HG03460 (cell line): ENCODE data around the gene MMP13.
"Not testable (repeated sequence)": the region's sequence is repeated elsewhere in the genome, so short reads cannot be mapped to it uniquely, and the experiment has no call there.

Experiments used
- ATAC-seq: cut with Tn5 transposase; IDR thresholded peaks from one replicate; pipeline ENCODE4 v1.9.1; 2021; ENCODE audit not compliant: unreplicated experiment

The MMP13 gene

DNA sequence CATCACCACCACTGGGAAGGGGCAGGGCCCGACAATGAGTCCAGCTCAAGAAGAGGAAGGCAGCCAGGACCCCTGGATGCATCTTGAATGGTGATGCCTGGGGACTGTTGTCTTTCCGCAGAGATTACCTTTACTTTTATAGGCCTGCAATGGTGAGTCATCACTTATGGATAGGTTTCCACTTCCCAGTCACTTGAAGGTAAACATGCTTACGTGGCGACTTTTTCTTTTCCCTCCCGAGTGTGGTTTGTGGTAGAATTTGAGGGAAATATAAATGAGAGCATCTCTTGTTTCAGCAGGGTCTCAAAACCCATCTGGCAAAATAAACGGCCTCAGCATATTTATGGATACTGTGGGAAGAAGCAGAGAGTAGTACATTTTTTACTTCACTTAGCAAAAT lies at the start of gene MMP13:
Gene MMP13 (minus strand): TSS at position 109 of the 400 bp plus-strand sequence. CDS start 27 bp downstream, at position 82.
- ATAC-seq: no peak

DNA sequence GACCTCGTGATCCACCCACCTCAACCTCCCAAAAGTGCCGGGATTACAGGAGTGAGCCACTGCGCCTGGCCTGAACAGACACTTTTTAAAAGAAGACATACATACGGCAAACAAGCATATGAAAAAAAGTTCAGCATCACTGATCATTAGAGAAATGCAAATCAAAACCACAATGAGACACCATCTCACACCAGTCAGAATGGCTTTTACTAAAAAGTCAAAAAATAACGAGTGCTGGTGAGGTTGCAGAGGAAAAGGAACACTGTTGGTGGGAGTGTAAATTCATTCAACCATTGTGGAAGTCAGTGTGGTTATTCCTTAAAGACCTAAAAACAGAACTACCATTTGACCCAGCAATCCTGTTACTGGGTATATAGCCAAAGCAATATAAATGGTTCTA lies 48.7 kb upstream of the MMP13 start:
- not testable (repeated sequence) for ATAC-seq

DNA sequence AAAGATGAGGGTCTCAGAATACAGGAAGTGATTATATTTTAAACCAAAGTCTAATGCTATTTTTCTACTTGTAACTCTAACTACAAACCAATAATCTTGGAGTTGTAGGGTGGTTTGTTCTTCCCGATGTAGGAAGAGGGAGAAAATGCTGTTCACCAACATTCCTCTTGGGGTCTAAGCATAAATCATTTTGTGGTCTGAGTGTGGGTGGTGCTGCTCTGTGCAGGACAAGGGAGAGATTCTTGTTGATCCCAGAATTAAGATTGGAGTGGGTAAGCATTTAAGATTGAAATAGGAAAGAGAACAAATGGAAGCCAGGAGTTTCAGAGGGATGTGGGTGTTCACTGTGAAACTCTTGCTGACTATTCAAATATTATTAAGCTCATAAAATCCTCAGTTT lies 38.6 kb upstream of the MMP13 start:
- ATAC-seq: no peak

DNA sequence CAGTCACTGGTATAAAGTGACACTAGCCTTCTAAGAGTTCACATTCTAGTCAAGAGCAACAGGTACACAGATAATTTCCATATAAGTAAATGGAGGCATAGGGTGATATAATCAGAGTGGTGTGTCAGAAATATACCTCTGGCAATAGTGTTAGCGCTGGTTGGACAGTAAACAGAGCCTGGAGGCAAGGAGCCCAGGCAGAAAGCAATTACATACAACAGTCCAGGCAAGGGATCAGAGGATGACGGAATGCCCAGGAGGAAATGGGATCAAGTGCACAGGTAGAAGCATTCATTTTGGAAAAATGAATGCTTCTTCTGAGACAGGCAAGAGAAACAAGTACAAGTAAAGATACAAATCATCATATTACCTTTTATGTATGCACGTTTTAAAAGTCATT lies 36.2 kb upstream of the MMP13 start:
- ATAC-seq: no peak

DNA sequence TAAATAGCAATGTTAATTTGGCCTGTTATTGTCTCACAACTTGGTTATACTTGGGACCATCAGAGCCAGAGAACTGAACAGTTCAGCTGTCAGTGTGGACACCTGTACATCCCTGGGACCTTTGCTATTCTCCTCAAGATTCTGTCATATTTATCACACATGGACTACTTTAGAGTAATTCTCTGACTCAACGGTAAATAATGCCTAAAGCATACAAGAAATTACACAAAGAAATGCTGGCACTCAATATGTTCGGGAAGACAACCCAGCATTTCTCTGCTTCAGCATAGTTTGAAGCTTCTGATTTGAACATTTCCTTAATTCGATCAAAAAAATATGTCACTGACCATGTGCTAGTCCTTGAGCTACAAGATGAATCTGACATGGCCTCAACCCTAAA lies 34.6 kb upstream of the MMP13 start:
- ATAC-seq: no peak

DNA sequence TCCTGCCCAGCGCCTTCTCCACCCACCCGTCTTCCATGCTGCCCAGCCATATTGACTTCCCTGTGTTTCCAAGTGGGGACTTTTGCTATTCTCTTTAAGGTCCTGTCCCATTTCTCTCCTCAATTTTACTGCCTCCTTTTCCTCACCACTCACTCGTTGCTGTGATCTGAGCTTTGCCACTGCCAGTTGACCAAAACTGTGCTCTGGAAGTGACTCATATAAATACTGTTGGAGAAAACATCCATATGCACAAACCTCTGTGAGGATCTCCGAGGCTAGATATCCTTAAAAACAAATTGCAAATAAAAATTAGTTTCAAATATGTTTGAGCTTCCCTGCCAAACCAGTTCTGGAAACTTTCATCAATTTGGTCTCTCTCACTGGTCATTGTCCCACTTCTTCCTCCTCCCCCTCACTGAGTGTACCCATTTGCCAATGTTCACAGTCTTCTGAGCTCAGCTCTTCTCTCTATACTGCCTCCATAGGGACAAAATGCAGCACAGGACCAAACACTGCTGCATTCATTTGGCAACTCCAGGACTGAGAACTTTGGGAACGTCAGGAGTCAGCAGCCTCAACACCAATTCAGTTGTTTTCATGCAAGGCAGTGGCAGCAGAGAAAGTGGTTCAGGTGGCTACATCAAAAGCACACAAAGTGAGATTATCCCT lies 34.0 kb upstream of the MMP13 start:
- ATAC-seq: no peak

DNA sequence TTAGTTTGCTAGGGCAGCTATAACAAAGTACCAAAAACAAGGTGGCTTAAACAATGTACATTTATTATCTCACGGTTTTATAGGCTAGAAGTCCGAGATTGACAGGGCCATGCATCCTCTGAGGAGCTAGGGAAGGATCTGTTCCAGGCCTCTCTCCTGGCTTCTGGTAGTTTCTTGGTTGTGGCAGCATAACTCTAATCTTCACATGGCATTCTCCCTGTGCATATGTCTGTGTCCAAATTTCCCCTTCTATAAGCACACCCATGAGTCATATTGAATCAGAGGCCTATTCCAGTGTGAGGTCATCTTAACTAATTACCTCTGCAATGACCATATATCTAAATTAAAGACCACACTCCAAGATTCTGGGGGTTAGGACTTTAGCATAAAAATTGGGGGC lies 31.3 kb upstream of the MMP13 start:
- ATAC-seq: no peak

DNA sequence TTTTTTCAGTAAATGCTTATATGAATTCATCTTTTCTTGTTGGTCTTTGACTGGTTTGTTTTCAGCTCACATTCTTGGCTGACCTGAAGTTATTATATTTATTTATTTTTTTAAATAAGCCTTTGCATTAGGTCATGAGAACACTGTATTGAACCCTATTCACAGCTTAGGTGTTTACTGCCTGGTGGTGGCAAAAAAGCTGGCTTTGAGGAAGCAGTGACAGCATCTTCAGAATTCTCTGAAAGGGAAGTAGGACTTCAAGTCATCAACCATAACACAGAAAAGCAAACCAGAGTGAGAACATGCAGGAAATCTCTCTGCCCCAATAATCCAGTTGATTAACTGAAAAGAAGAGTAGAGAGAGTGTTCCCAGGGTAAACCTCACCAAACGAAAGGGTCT lies 30.3 kb upstream of the MMP13 start:
- no peak for ATAC-seq

DNA sequence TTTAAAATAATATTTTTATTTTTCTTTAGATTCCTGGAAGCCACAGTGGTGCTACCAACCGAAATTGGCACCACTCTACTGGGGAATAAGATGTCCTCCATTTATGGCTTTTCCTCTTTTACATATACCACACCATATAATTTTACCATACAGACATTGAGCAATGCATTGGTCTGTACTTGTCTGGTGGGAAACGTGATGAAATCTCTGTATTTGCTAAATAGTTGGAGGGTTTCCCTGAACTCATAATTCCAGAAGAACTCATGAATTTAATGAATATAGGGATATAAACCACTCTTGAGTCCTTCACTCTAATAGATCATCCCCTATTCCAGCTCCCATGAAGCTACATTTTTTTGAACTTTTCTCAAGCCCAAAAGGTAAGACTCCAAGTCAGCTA lies 28.0 kb upstream of the MMP13 start:
- no peak for ATAC-seq

DNA sequence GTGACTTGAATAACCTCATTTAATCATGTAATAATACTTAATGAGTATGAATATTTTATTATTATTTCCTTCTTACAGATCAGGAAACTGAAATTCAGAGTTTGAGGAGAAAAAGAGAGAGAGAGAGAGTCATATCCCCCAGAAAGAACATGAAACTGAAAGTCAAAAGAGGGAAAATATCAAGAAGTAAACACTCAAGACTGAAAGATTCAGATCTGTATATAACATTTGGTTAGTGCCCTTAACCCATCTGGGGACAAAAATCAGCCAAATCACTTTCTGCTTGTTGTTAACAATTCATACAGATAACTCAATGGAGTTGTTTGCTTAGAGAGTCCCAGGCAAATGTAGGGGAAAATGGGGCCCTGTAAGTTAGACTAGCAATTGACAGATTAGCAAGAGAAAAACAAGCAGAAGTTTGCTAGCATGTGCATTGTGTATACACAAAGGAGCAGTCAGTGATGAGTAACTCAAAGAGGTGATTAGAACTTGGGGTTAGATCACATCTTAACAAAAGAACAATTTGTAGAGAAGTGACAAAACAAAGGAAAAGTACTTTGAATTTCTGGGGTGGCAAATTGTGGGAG lies 25.9 kb upstream of the MMP13 start:
- peak; percentile 69 for ATAC-seq

DNA sequence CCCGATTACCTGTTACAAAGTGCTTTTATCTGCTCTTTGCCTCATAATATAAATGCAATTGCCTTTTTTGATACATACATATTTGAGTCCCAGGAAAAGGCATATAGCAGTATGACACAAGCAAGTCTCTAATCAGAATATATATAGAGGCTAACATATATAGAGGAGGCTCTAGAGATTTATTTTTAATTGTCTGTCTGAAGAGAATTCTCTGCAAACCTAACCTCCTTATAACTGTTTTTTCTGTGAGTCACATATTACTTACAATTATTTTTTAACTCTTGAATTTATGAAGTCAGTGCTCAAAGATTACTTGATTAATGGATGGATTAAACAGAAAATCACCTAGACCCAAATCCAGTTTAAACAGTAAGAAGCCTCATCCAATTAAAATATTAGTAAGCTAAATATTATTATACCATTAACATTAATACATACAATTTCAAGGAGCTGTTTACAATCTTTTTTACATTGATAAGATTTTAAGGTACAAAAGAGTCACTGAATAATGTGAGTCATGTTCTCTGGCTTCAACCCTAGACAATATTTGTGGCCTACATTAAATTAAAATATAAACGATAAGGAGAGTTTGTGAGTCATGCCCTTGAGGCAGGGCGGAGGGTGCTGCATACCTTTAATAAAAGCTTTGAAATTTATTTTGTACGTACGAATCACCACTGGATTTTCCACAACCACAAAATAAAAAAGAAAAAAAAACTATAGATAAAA lies 19.2 kb upstream of the MMP13 start:
- no peak for ATAC-seq

DNA sequence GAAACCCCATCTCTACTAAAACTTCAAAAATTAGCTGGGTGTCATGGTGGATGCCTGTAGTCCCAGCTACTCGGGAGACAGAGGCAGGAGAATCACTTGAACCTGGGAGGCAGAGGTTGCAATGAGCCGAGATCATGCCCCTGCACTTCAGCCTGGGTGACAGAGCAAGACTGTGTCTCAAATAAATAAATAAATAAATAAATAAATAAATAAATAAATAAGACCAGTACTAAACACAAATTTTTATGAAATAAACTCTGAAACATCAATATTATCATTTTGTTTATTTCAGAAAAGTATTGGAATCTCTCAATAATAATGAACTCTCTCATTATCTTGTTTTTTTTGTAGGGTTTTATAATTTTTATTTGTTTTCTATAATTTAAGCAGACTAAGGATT lies 18.2 kb upstream of the MMP13 start:
- not testable (repeated sequence) for ATAC-seq

DNA sequence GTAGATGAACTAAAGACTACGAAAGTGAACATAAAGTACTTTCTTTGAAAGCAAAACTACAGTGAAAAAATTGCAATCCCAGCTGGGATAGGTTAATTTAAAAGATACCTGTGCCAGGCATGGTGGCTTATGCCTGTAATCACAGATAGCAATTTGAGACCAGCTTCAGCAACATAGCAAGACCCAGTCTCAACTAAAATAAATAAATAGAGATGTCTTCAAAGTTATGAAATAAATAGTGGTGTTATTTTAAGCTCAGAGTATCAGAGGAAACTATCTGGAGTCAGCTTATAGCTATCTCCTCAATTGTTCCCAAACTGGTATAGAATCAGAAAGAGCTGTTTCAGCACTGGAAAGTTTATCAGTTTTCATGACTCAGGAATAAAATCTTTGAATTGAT lies 17.3 kb upstream of the MMP13 start:
- no peak for ATAC-seq

DNA sequence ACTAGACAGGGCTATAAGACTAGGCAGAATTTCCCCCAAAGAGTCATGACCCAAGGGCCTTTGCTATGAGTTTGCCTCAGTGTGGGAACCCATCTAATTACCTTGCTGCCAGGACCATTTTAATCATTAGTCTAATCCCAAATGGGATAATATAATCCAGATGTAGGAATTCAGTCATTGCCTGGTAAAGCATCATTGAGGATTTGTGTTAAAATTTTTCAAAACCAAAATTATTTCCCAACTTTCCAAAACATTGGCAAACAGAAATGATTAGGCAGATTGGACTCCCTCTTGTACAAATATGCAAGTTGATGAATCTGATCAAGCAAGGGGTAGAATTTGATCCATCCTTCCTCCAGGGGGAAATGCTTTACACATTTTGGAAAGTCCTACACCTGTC lies 16.2 kb upstream of the MMP13 start:
- no peak for ATAC-seq

DNA sequence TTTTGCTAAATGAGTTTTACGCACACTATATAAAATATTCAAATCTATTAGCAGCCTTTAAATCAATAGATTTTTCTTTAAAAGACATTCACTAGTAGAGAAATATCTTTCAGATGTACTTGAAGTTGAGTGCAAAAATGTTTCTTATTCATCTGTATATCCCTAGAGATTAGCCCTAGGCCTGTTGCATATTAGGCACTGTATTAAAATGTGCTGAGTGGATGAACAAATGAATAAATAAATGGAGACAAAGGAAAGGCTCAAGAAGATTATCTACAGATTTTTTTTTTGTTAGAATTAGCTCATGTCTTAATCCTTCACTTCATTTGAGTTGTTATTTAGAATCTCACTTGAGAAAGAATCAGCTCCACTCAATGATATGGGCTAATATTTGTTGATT lies 12.0 kb upstream of the MMP13 start:
- no peak for ATAC-seq

DNA sequence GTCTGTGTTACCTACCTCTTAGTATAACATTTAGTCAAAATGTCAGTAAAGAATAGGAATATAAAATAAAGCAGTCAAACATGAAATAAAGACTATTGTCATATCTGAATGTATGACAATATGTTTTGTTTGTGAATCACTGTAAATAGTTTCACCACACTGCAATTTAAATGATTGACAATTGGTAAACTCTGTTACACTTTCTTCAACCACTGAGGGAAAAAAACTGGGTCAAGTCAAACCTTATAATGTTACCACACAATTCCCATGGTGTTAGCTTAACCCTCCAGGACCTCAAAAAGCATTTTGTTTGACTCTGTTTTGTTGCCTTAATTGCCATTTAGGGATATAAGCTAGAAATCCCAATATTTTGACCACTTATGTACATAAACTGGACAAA lies 10.5 kb upstream of the MMP13 start:
- no peak for ATAC-seq

DNA sequence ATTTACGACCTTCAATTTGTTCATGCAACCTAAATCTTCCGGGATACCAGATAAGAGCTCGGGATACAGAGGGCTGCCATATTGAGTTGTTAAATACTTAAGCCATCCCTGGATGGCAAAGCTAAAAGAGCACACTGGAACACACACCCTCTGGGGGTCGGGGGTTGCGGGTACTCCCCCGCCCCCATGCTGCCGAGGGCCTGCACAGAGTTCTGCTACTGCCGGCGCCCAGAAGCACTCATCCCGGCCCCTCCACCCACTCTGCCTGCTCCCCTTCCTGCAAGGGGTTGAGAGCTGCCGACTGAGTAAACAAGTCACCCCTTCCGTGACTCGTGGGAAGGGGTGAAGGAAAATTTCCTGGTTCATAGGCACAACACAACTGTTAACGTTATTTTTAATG lies 9.3 kb upstream of the MMP13 start:
- ATAC-seq: no peak

DNA sequence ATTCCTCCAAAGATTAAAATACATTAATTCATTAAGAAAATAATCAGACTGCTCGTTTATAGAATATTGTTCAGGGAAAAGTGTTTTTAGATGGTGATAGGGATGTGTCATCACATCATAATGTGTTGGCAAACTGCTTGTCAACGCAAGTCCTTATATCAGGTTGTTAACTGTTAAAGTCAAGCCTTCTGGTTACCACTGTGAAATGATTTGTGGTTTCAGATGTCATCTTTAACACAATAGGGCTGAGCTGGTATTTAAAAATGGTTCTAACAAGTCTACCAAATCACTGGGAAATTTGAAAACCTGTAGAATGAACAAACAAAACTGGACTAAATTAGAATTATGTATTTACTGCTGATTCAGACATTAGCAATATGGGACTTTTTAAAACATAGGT lies 2.4 kb upstream of the MMP13 start:
- no peak for ATAC-seq

DNA sequence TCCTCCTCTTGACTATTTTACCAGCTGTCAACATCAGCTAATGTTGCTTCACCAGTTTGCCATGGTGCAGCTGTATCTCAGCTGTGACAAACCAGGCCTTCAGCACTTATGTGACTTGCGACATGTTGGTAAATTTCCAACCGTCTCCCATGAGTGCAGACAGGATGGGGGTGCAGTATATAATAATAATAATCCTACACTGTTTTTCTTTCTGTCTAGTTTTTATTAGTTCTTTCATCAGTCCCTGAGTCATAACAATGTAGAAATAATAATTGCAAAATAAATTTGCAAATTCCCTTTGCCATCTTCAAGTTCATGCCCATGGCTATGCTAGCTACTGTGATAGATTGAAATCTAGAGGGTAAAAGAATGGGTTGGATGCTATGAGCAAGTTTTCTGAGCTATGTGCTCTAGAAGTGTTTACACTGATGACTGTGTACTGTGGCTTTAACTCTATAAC lies 4.9 kb downstream of the MMP13 start:
- ATAC-seq: no peak

DNA sequence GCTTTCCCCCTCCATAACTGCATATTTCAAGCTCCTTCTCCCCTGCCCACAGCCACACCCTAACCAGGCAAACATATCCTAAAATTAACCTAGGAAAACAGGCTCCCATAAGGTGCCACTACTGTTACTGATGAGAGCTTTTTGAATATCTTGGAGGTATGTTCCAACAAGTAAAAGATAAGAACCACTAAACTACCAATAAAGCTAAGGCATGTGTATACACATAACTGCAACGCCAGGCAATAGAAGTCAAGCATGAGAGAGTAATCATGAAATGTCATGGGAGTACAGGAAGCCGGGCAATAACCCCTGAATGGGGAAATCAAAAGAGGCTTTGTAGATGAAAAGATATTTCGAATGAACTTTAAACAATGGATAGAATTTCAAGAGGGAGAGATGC lies 9.3 kb downstream of the MMP13 start:
- ATAC-seq: no peak

DNA sequence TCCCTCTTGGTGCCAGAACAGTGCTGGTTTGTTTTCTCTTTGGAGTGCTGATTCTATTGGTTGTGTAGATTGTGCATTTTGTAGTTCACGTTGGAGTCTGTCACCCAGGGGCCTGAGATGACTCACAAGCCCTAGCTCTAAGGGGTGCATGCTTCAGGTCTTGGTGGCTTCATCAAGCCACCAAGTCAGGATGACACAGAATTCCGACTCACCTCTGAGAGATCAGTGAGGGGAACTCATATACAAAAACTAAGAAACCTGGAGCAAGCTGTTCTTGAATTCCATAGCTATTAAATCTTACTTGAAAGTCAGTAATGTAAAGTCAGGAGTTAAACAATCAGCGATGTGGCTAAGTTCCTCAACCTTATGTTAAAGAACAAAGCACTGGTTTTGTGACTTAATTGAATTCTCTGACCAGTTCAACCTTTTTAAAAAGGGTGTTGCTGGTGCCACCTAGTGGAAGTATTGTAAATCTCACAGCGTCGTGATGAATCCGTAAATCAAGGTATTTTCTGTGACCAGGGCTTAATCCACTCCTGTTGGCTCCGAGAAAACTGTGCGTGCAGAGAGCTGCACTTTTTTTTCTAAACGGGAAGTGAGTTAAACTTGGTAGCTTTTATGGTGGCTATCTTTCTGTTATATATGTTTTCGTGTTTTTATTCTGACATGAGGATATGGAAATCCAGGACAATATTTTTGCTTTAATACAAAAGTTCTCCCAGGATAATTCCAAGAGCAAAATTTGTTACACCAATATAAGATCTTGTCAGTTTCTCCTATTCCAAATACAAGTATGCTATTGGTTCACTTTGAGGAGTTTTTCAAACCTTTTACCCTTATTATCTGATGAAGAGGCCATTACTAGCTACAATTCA lies 14.6 kb downstream of the MMP13 start:
- peak; percentile 75 for ATAC-seq
